ENCODE measurements around the gene CYSTM1.

Gene CYSTM1

GRCh38 chr5:140208065-140208464, 33.1 kb downstream of the CYSTM1 start:
- DNase-seq (ENCODE audit: low spot score): no peak

GRCh38 chr5:140213370-140213983, 38.5 kb downstream of the CYSTM1 start:
- no peak for DNase-seq (ENCODE audit: low spot score)

- DNase-seq (ENCODE audit: low spot score): no peak
Measured at GRCh38 chr5:140214831-140215230, 39.8 kb downstream of the CYSTM1 start.

- no peak for DNase-seq (ENCODE audit: low spot score)
Measured at GRCh38 chr5:140215276-140215675, 40.3 kb downstream of the CYSTM1 start.

GRCh38 chr5:140216478-140217074, 41.6 kb downstream of the CYSTM1 start:
- no peak for DNase-seq (ENCODE audit: low spot score)

- no peak for DNase-seq (ENCODE audit: low spot score)
Measured at GRCh38 chr5:140217299-140218026, 42.5 kb downstream of the CYSTM1 start.

GRCh38 chr5:140219068-140219991, 44.3 kb downstream of the CYSTM1 start:
- DNase-seq (ENCODE audit: low spot score): no peak

- DNase-seq (ENCODE audit: low spot score): no peak
Measured at GRCh38 chr5:140220032-140220697, 45.2 kb downstream of the CYSTM1 start.

GRCh38 chr5:140220698-140221064, 45.7 kb downstream of the CYSTM1 start:
- DNase-seq (ENCODE audit: low spot score): no peak

GRCh38 chr5:140221697-140222223, 46.8 kb downstream of the CYSTM1 start:
- peak; percentile 86 for DNase-seq (ENCODE audit: low spot score)

- DNase-seq (ENCODE audit: low spot score): no peak
Measured at GRCh38 chr5:140222416-140222815, 47.4 kb downstream of the CYSTM1 start.

- no peak for DNase-seq (ENCODE audit: low spot score)
Measured at GRCh38 chr5:140223567-140223966, 48.6 kb downstream of the CYSTM1 start.

- DNase-seq (ENCODE audit: low spot score): no peak
Measured at GRCh38 chr5:140224658-140225057, 49.7 kb downstream of the CYSTM1 start.

- no peak for DNase-seq (ENCODE audit: low spot score)
Measured at GRCh38 chr5:140225396-140225795, 50.4 kb downstream of the CYSTM1 start.

- no peak for DNase-seq (ENCODE audit: low spot score)
Measured at GRCh38 chr5:140227046-140227445, 52.1 kb downstream of the CYSTM1 start.

GRCh38 chr5:140228364-140228837, 53.4 kb downstream of the CYSTM1 start:
- no peak for DNase-seq (ENCODE audit: low spot score)

- no peak for DNase-seq (ENCODE audit: low spot score)
Measured at GRCh38 chr5:140230373-140230772, 55.4 kb downstream of the CYSTM1 start.

- DNase-seq (ENCODE audit: low spot score): no peak
Measured at GRCh38 chr5:140232731-140233130, 57.7 kb downstream of the CYSTM1 start.

- no peak for DNase-seq (ENCODE audit: low spot score)
Measured at GRCh38 chr5:140234377-140234989, 59.5 kb downstream of the CYSTM1 start.

- no peak for DNase-seq (ENCODE audit: low spot score)
Measured at GRCh38 chr5:140235791-140236551, 61.0 kb downstream of the CYSTM1 start.
